ENCODE results near the gene TCP11L2.

GRCh38 chr12:106271575-106272505 lies 30.7 kb upstream of the TCP11L2 start:
- TF ChIP-seq CTCF (IDR thresholded peaks at IDR 0.05; ENCODE audit: low read depth, low read length, missing input control) (no peak), FOXA1 (IDR thresholded peaks at IDR 0.05) (no peak), RAD21 (IDR thresholded peaks at IDR 0.05) (no peak), ZBTB33 (IDR thresholded peaks at IDR 0.05) (no peak), TAF1 (conservative IDR thresholded peaks at IDR 0.05) (no peak), GABPA (IDR thresholded peaks at IDR 0.05 in 1 of 2, conservative IDR thresholded peaks at IDR 0.05 in 1 of 2) (no peak), JUND (IDR thresholded peaks at IDR 0.05) (no peak), ATF3 (IDR thresholded peaks at IDR 0.05) (no peak), HNF4A (conservative IDR thresholded peaks at IDR 0.05) (peak; percentile 81 to 85)

All from liver (tissue), 3 donors.